Heart left ventricle (tissue), 13 donors: ENCODE data around the gene MEP1A.

Experiments used
- POLR2A ChIP-seq, 2 donors: fragments of 450-650 bp; IDR thresholded peaks; one replicate each; pipeline ENCODE4 v1.6.1; 2017; ENCODE audit warnings: antibody characterized with exemption in 2 of 2, mild to moderate bottlenecking in 2 of 2, moderate library complexity in 2 of 2
- TF ChIP-seq, protein P1 (sequence below), 12 donors: fragments of 200-600 bp; sonication (generic) in 4 of 12; IDR thresholded peaks; one replicate each; pipeline versions ENCODE4 v1.5.0 to v1.8.0; 2018 to 2022; ENCODE audit warnings: antibody characterized with exemption in 12 of 12, mild to moderate bottlenecking in 5 of 12
- donor health status: ischemic (EF 13 %, LVEDD 7.1; RV severe dilation, severe dysfunction).
- donor health status: DM: no; HTN: yes; CAD: no.
- donor health status: DM: no; HTN: no; CAD: no.
- donor health status: ischemic (EF 25% LVEDD 6.9; RV normal size, moderate dysfunction).
- donor health status: ischemic (EF 25% LVEDD 5.7; RV mildly dilated, moderate dysfunction).
- donor health status: ischemic (EF 35%, LVEDD 5.7; RV mildly dilated, moderate dysfunction).
- donor health status: nonischemic (EF 11% LVEDD 7.7; RV severe dilation, severe dysfunction).
- donor health status: DM: yes; HTN: yes; CAD: no.
- donor health status: PGD.
- donor health status: ischemic (EF 29% LVEDD 5.4; RV normal size, mild dysfunction).
- donor health status: nonischemic (EF 23%, LVEDD 6.1; RV moderate dilation, normal function).

GRCh38 chr6:46845126-46845525 lies 51.9 kb downstream of the MEP1A start:
- TF ChIP-seq, protein P1, sequence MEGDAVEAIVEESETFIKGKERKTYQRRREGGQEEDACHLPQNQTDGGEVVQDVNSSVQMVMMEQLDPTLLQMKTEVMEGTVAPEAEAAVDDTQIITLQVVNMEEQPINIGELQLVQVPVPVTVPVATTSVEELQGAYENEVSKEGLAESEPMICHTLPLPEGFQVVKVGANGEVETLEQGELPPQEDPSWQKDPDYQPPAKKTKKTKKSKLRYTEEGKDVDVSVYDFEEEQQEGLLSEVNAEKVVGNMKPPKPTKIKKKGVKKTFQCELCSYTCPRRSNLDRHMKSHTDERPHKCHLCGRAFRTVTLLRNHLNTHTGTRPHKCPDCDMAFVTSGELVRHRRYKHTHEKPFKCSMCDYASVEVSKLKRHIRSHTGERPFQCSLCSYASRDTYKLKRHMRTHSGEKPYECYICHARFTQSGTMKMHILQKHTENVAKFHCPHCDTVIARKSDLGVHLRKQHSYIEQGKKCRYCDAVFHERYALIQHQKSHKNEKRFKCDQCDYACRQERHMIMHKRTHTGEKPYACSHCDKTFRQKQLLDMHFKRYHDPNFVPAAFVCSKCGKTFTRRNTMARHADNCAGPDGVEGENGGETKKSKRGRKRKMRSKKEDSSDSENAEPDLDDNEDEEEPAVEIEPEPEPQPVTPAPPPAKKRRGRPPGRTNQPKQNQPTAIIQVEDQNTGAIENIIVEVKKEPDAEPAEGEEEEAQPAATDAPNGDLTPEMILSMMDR (IDR thresholded peaks at IDR 0.05), result no peak
- TF ChIP-seq POLR2A (IDR thresholded peaks at IDR 0.05), result no peak
